AG09309 (cell line): ENCODE data around the gene TNIK.
"Not testable (repeated sequence)": the region's sequence is repeated elsewhere in the genome, so short reads cannot be mapped to it uniquely, and the experiment has no call there.

Source experiments
- DNase-seq: peaks from one replicate; pipeline ENCODE4 v3.0.0-alpha.2; 2010; ENCODE audit warnings: low read depth
- H3K4me3 ChIP-seq: 2 replicates; pipeline ENCODE4 v1.5.1; 2011; ENCODE audit warnings: mild to moderate bottlenecking, low read depth, low read length, moderate library complexity; ENCODE audit not compliant: control insufficient read depth
- TF ChIP-seq, protein P1 (sequence below): IDR thresholded peaks from 2 replicates; pipeline ENCODE4 v1.5.1; 2011; ENCODE audit warnings: mild to moderate bottlenecking, low read depth, low read length, inconsistent platforms; ENCODE audit not compliant: insufficient read depth, control insufficient read depth; ENCODE audit errors: missing control alignments

TNIK gene

DNA sequence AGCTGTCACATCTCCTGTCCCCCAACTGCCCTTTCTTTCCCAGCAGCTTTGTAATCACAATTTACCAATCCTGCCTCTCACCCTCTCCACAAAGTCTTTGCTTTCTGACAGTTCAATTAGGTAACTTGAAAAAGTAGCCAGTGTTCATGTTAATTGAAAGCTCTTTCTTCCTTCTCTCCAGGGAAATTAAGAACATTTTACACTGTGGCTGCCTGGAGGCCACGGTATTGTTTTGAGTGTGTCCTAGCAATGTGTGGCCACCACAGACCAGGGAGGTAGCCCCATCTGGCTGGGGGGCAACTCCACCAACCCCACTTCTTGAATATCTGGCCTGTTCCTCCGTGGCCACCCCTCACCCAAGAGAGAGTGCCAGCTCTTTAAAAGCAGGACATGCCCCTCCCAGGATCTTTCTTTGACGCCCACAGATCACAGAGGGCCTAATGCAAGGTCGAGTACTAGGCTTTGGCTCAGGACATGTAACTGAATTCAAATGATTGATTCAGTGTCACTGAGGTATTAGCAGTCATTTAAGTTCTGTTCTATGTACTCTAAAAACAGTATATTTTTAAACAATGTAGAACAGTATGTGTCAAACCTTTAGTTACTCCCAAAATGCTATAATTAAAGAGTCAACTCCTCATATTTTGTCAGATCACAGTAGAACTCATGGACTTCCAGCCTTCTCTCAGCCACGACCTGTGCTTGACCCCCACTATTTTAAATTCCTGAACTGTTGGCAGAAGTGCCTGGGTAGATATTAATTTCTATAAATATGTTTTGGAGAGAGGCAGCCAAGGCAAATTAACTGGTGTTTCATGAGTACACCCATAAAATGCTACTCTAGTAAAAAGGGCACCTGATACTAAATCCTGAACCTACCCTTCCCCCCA lies 164.5 kb downstream of the TNIK start:
- no peak for DNase-seq
- no peak overlapping the region for H3K4me3 ChIP-seq
- TF ChIP-seq, protein P1, sequence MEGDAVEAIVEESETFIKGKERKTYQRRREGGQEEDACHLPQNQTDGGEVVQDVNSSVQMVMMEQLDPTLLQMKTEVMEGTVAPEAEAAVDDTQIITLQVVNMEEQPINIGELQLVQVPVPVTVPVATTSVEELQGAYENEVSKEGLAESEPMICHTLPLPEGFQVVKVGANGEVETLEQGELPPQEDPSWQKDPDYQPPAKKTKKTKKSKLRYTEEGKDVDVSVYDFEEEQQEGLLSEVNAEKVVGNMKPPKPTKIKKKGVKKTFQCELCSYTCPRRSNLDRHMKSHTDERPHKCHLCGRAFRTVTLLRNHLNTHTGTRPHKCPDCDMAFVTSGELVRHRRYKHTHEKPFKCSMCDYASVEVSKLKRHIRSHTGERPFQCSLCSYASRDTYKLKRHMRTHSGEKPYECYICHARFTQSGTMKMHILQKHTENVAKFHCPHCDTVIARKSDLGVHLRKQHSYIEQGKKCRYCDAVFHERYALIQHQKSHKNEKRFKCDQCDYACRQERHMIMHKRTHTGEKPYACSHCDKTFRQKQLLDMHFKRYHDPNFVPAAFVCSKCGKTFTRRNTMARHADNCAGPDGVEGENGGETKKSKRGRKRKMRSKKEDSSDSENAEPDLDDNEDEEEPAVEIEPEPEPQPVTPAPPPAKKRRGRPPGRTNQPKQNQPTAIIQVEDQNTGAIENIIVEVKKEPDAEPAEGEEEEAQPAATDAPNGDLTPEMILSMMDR = no peak

DNA sequence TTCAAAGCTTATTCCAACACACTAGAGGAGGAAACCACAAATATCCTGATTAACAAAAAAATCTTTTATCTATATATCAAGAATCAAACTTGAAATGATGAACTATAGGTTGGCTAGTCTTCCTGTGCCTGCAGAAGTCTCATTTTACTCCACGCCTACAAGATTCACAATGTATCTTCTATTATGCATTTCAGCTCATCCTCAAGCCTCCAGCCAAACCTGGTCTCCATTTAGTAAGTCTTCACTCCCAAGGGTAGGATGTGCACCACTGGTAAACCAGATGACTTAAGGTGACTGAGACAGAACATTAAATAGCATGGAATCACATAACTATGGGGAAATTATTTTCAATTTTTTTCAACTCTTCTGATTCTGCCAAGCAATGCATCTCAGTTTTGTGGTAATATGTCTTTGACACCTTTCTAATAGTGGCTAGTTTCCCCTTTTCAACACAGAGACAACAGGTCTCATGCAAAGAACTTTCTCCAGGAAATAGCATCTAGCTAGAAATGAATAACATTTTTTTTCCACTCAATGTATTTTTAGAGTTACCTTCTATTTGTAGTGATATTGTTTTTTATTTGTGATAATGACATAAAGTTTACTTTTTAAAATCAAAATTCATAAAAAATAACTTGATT lies 166.9 kb downstream of the TNIK start:
- no peak overlapping the region for H3K4me3 ChIP-seq
- TF ChIP-seq, protein P1 = no peak
- DNase-seq = no peak

DNA sequence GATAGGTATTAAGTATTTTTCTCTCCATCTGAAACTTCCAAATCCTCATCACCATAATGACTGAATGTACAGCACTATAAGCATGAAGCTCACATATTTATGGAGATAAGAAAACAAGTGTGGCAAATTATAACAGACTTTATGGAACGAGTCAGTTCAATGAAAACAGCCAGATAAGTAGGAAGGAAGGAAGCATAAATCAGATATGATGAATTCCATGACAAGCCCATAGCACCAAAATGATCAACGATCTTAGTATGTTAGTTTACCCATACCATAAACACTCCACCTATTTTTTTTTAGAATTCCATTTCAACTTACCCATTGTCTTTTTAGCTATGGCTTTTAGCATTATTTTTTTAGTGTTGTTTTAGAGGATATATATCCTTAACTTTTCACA lies 169.5 kb downstream of the TNIK start:
- no peak for DNase-seq
- no peak overlapping the region for H3K4me3 ChIP-seq
- TF ChIP-seq, protein P1 = no peak

DNA sequence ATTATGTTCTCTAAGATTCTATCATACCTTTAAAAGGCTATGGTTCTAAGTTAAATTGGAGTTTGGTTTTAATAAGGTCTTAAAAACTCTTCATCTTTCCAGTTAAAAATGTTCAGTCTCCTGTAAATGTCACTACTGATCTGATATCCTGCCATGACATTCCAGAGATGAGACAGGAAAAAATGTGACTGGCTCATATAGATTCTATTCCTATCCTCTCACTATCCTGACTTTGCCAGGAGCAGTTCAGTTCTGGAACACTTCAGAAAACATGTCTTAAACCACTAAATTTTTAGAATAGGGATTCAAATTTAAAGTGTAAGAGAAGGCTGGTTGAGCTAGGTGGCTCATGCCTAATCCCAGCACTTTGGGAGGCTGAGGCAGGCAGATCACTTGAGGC lies 170.9 kb downstream of the TNIK start:
- no peak overlapping the region for H3K4me3 ChIP-seq
- no peak for DNase-seq
- TF ChIP-seq, protein P1 = no peak

DNA sequence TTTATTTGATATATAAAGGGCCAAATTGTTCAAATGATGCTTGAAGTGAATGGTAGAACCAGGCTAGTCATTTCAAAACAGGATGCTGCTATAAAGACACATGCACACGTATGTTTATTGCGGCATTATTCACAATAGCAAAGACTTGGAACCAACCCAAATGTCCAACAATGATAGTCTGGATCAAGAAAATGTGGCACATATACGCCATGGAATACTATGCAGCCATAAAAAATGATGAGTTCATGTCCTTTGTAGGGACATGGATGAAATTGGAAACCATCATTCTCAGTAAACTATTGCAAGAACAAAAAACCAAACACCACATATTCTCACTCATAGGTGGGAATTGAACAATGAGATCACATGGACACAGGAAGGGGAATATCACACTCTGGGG lies 172.4 kb downstream of the TNIK start:
- not testable (repeated sequence) for DNase-seq, H3K4me3 ChIP-seq

DNA sequence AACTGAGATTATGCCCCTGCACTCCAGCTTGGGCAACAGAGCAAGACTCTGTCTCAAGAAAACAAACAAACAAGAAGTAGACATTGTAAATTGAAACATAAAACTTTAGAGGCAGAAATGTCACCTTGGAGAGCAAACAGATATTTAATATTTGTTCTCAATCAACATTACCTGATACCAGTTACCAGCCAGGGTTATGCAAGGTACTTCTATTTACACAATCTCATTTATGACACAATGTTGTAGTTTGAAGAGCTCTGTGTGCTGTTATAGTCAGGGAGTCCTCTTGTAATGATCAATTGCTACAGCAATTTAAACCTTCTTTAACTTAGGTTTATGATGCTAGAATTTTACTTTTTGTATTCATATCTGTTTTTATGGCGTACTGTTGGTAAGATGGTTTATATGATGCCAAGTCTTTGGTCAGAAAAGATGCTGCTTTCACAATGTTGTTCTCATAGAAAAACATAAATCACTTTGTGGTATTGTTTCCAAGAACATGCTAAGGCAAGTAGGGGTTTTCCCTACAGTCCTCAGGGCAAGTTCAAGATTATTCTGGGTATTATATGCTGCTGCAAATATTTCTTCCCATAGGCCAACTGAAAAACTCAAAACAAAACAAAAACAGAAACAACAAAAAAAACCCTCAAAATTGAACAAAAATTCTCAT lies 173.5 kb downstream of the TNIK start:
- TF ChIP-seq, protein P1 = no peak
- DNase-seq = no peak
- no peak overlapping the region for H3K4me3 ChIP-seq

DNA sequence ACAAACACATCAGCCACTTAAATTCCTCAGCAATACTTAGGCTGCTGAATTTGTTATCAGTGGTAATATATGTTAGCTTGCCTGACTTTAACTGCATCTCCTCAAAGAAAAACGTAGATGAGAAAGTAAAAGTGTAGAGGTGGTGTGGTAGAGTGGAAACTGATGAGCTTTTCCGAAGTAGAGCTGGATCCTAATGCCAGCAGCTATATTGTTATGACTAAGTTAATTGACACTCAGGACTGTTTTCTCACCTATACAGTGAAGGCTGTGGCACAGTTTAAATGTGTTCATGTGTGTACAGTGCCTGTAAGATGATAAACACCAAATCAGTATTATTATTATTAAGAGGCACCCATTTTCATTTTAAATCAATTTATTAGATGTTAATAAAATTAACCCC lies 174.9 kb downstream of the TNIK start:
- DNase-seq = no peak
- no peak overlapping the region for H3K4me3 ChIP-seq
- TF ChIP-seq, protein P1 = no peak
